EH (cell line): ENCODE measurements around the gene RBM10.
A peak's percentile ranks its signal among the peaks of the same experiment; 100 is the strongest.
"Not testable (repeated sequence)": the region's sequence is repeated elsewhere in the genome, so short reads cannot be mapped to it uniquely, and the experiment has no call there.

ENCODE experiments used
- DNase-seq: peaks from one replicate; pipeline ENCODE4 v3.0.0-alpha.2; 2015; ENCODE audit warnings: low read depth

Gene RBM10

GRCh38 chrX:47144626-47145394 is at the start of gene RBM10, which contains the start of gene NDUFB11:
Gene RBM10, plus strand, starts transcription at chrX:47145221. Its CDS starts 2,261 bp downstream, at chrX:47147482.
Gene NDUFB11, minus strand, starts transcription at chrX:47144702. Its CDS starts 23 bp downstream, at chrX:47144679.
- peak; percentile 95 for DNase-seq

GRCh38 chrX:47097018-47097417 is 48.0 kb upstream of the RBM10 start:
- DNase-seq = no peak

- no peak for DNase-seq
These were observed 46.5 kb upstream of the RBM10 start for GRCh38 chrX:47098338-47099094.

- DNase-seq = no peak
These were observed 43.8 kb upstream of the RBM10 start for GRCh38 chrX:47101206-47101605.

- DNase-seq = not testable (repeated sequence)
These were observed 33.9 kb upstream of the RBM10 start for GRCh38 chrX:47110936-47111615.

- DNase-seq = peak; percentile 0
These were observed 32.6 kb upstream of the RBM10 start for GRCh38 chrX:47112316-47112954.

GRCh38 chrX:47116551-47117110 is 28.4 kb upstream of the RBM10 start:
- DNase-seq = not testable (repeated sequence)

GRCh38 chrX:47124466-47124865 is 20.6 kb upstream of the RBM10 start:
- not testable (repeated sequence) for DNase-seq

- DNase-seq = peak; percentile 95
These were observed 15.7 kb upstream of the RBM10 start for GRCh38 chrX:47129157-47129898.

- DNase-seq = no peak
These were observed 15.1 kb upstream of the RBM10 start for GRCh38 chrX:47129899-47130358.

GRCh38 chrX:47133493-47133892 is 11.5 kb upstream of the RBM10 start:
- no peak for DNase-seq

- DNase-seq = peak; percentile 25
These were observed 9.4 kb upstream of the RBM10 start for GRCh38 chrX:47135650-47136049.

GRCh38 chrX:47138171-47138570 is 6.8 kb upstream of the RBM10 start:
- DNase-seq = no peak

- peak; percentile 51 for DNase-seq
These were observed 961 bp upstream of the RBM10 start for GRCh38 chrX:47143894-47144625.

- DNase-seq = no peak
These were observed 537 bp downstream of the RBM10 start for GRCh38 chrX:47145395-47146120.

- DNase-seq = peak; percentile 7
These were observed 1.3 kb downstream of the RBM10 start for GRCh38 chrX:47146121-47146935.

GRCh38 chrX:47146936-47147859 is 2.2 kb downstream of the RBM10 start:
- DNase-seq = no peak
